ENCODE data around the gene GLTP.

The GLTP gene

DNA sequence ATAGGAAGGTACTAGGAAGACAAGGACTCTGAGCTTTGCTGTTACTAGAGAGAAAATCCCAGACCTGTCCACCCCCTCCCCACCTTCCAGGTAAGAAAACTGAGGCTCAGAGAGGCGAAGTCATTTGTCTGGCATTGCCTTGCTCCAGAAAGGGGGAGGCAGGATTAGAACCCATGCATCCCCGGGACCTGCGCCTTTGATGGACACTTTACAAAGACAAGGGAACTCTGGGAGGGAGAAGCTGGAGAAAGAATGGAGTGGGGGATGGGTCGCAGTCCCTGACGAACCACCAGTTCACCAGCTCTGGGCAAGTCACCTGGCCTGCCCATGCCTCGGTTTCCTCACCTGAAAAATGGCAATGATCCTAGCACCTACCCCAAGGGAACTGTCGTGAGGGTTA lies 57.9 kb downstream of the GLTP start:
- no peak for DNase-seq
- Histone ChIP-seq H3K27me3 (peaks cover 0 to 52% of the 10 kb centered on the region in 2 donors), H3K36me3 (no peaks in the 10 kb centered on the region), H3K27ac (no peak overlapping the region), H3K9me3 (no peaks in the 10 kb centered on the region), H3K4me3 (no peak overlapping the region), H3K4me1 (peaks cover 0 to 3% (median 0%) of the 10 kb centered on the region in 4 donors)
- TF ChIP-seq, protein P1, sequence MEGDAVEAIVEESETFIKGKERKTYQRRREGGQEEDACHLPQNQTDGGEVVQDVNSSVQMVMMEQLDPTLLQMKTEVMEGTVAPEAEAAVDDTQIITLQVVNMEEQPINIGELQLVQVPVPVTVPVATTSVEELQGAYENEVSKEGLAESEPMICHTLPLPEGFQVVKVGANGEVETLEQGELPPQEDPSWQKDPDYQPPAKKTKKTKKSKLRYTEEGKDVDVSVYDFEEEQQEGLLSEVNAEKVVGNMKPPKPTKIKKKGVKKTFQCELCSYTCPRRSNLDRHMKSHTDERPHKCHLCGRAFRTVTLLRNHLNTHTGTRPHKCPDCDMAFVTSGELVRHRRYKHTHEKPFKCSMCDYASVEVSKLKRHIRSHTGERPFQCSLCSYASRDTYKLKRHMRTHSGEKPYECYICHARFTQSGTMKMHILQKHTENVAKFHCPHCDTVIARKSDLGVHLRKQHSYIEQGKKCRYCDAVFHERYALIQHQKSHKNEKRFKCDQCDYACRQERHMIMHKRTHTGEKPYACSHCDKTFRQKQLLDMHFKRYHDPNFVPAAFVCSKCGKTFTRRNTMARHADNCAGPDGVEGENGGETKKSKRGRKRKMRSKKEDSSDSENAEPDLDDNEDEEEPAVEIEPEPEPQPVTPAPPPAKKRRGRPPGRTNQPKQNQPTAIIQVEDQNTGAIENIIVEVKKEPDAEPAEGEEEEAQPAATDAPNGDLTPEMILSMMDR (IDR thresholded peaks at IDR 0.05): no peak
- intact Hi-C loops (cut with DNase I; ENCODE audit: low total_unique reads): no loop called here

DNA sequence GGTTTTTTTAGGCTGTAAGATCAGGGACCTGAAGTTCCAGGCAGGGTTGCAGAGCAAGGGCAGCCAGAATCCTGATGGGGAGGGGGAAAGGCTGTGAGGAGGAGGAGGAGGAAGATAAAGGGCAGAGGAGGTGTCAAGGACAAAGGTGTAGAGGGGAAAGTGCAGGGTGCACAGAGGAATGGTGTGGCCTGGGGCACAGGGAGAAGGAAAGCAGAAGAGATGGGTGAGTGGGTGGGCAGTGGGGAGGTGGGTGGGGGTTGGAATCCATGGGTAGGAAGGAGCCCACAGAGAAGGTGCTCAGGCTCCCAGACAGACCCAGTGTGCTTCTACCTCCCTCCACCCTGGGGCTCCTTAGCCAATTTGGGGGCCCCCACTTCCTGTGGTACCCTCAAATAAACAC lies 58.4 kb downstream of the GLTP start:
- intact Hi-C loops (cut with DNase I; ENCODE audit: low total_unique reads): no loop called here
- DNase-seq: no peak
- TF ChIP-seq, protein P1 (IDR thresholded peaks at IDR 0.05): no peak
- no peak overlapping the region for H3K4me3 ChIP-seq
- no peak overlapping the region for H3K27ac ChIP-seq
- no peaks in the 10 kb centered on the region for H3K36me3 ChIP-seq
- H3K27me3 ChIP-seq: peaks cover 0 to 53% of the 10 kb centered on the region in 2 donors
- no peaks in the 10 kb centered on the region for H3K9me3 ChIP-seq
- peaks cover 0 to 3% (median 0%) of the 10 kb centered on the region in 4 donors for H3K4me1 ChIP-seq

DNA sequence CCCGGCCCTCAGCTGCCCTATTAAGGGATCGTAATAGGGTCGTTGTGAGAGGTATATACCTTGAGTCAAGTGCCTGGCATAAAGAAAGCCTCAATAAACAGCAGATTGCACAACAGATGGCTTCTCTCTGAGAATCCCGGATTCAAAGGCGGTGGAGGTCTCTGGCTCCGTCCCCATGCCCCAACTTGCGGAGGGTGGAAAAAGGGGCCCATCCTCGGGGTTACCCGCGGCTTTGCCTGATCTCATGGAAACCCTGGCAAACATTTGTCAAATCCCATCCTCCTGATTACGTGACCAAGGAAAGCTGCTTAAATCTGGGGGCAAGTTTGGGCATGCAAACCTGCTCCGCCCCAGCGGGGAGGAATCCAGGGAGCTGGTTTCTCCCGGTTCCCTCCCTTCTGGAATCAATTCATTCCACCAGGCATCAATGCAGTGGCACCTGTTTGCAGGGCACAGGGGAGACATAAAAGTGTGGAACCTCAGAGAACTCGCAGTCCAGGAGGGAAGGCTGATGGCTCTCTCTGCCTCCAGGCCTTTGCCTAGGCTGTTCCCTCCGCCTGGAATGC lies 59.4 kb downstream of the GLTP start:
- Histone ChIP-seq H3K4me3 (no peak overlapping the region), H3K9me3 (no peaks in the 10 kb centered on the region), H3K36me3 (no peaks in the 10 kb centered on the region), H3K27ac (no peak overlapping the region), H3K27me3 (peaks cover 0 to 62% of the 10 kb centered on the region in 2 donors), H3K4me1 (peaks cover 0 to 3% (median 0%) of the 10 kb centered on the region in 4 donors)
- no peak for DNase-seq
- intact Hi-C loops (cut with DNase I; ENCODE audit: low total_unique reads): no loop called here
- TF ChIP-seq, protein P1 (IDR thresholded peaks at IDR 0.05): no peak

DNA sequence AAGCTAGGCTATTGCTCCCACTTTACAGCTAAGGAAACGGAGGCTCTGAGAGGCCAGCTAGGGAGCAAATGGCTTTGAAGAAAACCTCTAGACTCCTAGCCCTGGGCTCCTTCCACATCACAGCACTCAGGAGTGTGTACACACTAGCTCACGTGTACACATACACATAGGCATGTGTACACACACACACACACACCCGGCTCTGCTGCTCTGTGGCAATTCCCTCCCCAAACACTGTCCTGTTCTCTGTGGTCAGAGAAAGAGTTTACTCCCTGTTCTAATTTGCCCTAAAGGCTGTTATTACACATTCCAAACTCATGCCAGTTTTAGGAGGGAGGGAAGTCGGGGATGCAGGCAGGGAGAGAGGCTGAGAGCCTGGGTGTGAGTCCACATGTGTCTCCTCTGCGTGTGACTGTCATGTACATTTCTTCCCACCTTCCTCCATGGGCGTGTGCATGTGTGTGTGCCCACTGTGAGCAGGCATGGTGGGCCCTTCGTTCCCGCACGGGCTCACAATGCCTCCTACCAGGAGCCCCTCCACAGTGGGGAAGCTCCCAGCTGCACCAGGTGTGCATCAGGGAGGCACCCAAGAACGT lies 61.3 kb downstream of the GLTP start:
- DNase-seq: no peak
- Histone ChIP-seq H3K4me1 (peaks cover 0 to 3% (median 0%) of the 10 kb centered on the region in 4 donors), H3K36me3 (no peaks in the 10 kb centered on the region), H3K9me3 (no peaks in the 10 kb centered on the region), H3K27ac (no peak overlapping the region), H3K4me3 (no peak overlapping the region), H3K27me3 (peaks cover 0 to 71% of the 10 kb centered on the region in 2 donors)
- intact Hi-C loops (cut with DNase I; ENCODE audit: low total_unique reads): no loop called here
- TF ChIP-seq, protein P1 (IDR thresholded peaks at IDR 0.05): no peak

DNA sequence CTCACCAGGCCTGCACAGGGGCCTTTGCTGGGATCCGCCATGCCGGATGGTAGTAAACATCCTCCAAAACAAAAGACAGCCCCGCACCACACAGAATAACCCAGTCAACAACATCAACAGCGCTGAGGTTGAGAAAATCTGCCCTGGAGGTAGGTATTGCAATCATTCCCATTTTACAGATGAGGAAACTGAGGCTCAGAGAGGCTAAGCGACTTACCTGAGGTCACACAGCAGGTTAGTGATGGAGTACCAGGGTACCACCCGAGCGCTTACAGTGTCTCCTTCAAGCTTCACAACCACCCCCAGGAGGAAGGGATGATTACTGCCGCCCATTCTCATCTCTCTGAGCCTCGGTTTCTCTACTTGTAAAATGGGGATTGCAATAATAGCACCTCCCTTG lies 62.1 kb downstream of the GLTP start:
- H3K36me3 ChIP-seq: no peaks in the 10 kb centered on the region
- TF ChIP-seq, protein P1 (IDR thresholded peaks at IDR 0.05): no peak
- intact Hi-C loops (cut with DNase I; ENCODE audit: low total_unique reads): no loop called here
- no peak overlapping the region for H3K4me3 ChIP-seq
- H3K9me3 ChIP-seq: no peaks in the 10 kb centered on the region
- DNase-seq: no peak
- H3K4me1 ChIP-seq: peaks cover 0 to 3% (median 0%) of the 10 kb centered on the region in 4 donors
- H3K27ac ChIP-seq: no peak overlapping the region
- peaks cover 0 to 74% of the 10 kb centered on the region in 2 donors for H3K27me3 ChIP-seq
